Caco-2 (cell line): Measurements from ENCODE around the gene ATG9B. TPM values are rescaled to one million over a fixed set of nuclear protein-coding genes. Genes with fewer than 3 reads are reported as not detected.

Experiments used
- BruUV-seq: library from RNA; stranded (reverse); fragments of 400-500 nt; replicated peaks from 2 replicates; lab custom pipeline; 2021; lab: Mats Ljungman, UMichigan
- CTCF ChIA-PET: fragments of 300-600 bp; sonication (Branson Sonifier 250); formaldehyde crosslinking; loops from one replicate; lab custom pipeline; 2022; ENCODE audit warnings: antibody characterized with exemption; lab: Charles Lee
- POLR2A ChIA-PET: fragments of 300-600 bp; sonication (Branson Sonifier 250); formaldehyde crosslinking; loops from one replicate; lab custom pipeline; 2022; ENCODE audit warnings: antibody characterized with exemption; lab: Charles Lee
- DNase-seq, 2 experiments: peaks; one replicate each; pipeline versions ENCODE4 v3.0.0 to v3.0.0-alpha.2; 2020 to 2022
- H3K27me3 ChIP-seq: replicated peaks from 2 replicates; pipeline ENCODE4 v1.6.0; 2011; ENCODE audit warnings: low read length; ENCODE audit not compliant: control insufficient read depth, insufficient read depth
- H3K36me3 ChIP-seq: 2 replicates; pipeline ENCODE4 v1.5.1; 2011; ENCODE audit warnings: low read length; ENCODE audit not compliant: control insufficient read depth, insufficient read depth
- H3K4me1 ChIP-seq: fragments of 250-450 bp; sonication (Bioruptor Pico); 2 replicates; pipeline ENCODE4 v1.5.1; 2020; ENCODE audit warnings: mild to moderate bottlenecking
- H3K4me3 ChIP-seq: 2 replicates; pipeline ENCODE4 v1.5.1; 2011; ENCODE audit warnings: low read depth, mild to moderate bottlenecking, control low read depth, low read length
- H3K9me3 ChIP-seq: fragments of 250-450 bp; sonication (Bioruptor Pico); 2 replicates; pipeline ENCODE4 v1.5.1; 2020; ENCODE audit warnings: mild to moderate bottlenecking, moderate library complexity
- H3K27ac Mint-ChIP-seq: one replicate; pipeline ENCODE4 v1.8.0; 2022; ENCODE audit warnings: mixed read lengths; ENCODE audit not compliant: unreplicated experiment
- H3K27me3 Mint-ChIP-seq: one replicate; pipeline ENCODE4 v1.8.0; 2022; ENCODE audit warnings: mixed read lengths; ENCODE audit not compliant: insufficient read depth, unreplicated experiment
- H3K36me3 Mint-ChIP-seq: one replicate; pipeline ENCODE4 v1.8.0; 2022; ENCODE audit warnings: mild to moderate bottlenecking, mixed read lengths; ENCODE audit not compliant: insufficient read depth, unreplicated experiment
- H3K4me1 Mint-ChIP-seq: one replicate; pipeline ENCODE4 v1.8.0; 2022; ENCODE audit warnings: low read depth, mixed read lengths; ENCODE audit not compliant: unreplicated experiment
- H3K4me3 Mint-ChIP-seq: one replicate; pipeline ENCODE4 v1.8.0; 2022; ENCODE audit warnings: mild to moderate bottlenecking, moderate library complexity, mixed read lengths; ENCODE audit not compliant: unreplicated experiment
- H3K9me3 Mint-ChIP-seq: one replicate; pipeline ENCODE4 v1.8.0; 2022; ENCODE audit warnings: mixed read lengths; ENCODE audit not compliant: unreplicated experiment
- CTCF ChIP-seq, 2 experiments: fragments of 200-600 bp in 1 of 2; IDR thresholded peaks; 1 replicate in 1 of 2; 2 replicates in 1 of 2; pipeline versions ENCODE4 v1.5.1 to v1.8.0; 2011 to 2022; ENCODE audit warnings: antibody characterized with exemption in 1 of 2, control low read depth in 1 of 2, inconsistent platforms in 1 of 2, low read depth in 1 of 2, low read length in 1 of 2, mild to moderate bottlenecking in 1 of 2, moderate library complexity in 1 of 2; ENCODE audit not compliant: insufficient read depth in 1 of 2, severe bottlenecking in 1 of 2, unreplicated experiment in 1 of 2
- intact Hi-C: fragments of 100-400 bp; cut with micrococcal nuclease; formaldehyde crosslinking; loops from one replicate; pipeline ENCODE4 v1.10.0; 2022; ENCODE audit not compliant: unreplicated experiment
- total RNA-seq: library from RNA; stranded (reverse); gene quantifications from 2 replicates; pipeline ENCODE4 v1.2.3, GENCODE V29; 2022

The ATG9B gene
- total RNA-seq, 1 experiment from 2014 or later = 4.3 TPM

DNA sequence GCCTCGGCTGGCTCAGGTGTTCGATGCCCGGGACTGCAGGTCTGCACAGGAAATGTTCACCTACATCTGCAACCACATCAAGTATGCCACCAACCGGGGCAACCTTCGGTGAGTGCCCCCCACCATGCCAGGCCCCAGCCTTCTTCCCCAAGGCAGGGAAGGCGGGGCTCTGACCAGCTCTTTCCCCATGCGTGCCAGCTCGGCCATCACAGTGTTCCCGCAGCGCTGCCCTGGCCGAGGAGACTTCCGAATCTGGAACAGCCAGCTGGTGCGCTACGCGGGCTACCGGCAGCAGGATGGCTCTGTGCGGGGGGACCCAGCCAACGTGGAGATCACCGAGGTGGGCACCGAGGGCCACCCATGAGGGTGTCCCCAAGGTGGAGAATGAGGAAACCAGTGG is 26.0 kb downstream of the ATG9B start:
- intact Hi-C loops = no loop called here
- no peaks in the 10 kb centered on the region for H3K27me3 ChIP-seq
- ChIA-PET CTCF (no interaction called here), POLR2A (no interaction called here)
- no TSS peak for BruUV-seq
- H3K36me3 ChIP-seq = no peaks in the 10 kb centered on the region
- H3K4me3 Mint-ChIP-seq = no peak overlapping the region
- no peak for DNase-seq
- H3K4me3 ChIP-seq = no peak overlapping the region
- H3K9me3 ChIP-seq = no peaks in the 10 kb centered on the region
- no peaks in the 10 kb centered on the region for H3K36me3 Mint-ChIP-seq
- H3K27ac Mint-ChIP-seq = no peak overlapping the region
- H3K27me3 Mint-ChIP-seq = no peaks in the 10 kb centered on the region
- H3K4me1 Mint-ChIP-seq = no peaks in the 10 kb centered on the region
- TF ChIP-seq CTCF (IDR thresholded peaks at IDR 0.05; ENCODE audit: insufficient read depth in 1 of 2, low read depth in 1 of 2, low read length in 1 of 2, severe bottlenecking in 1 of 2, unreplicated experiment in 1 of 2) = no peak
- no peaks in the 10 kb centered on the region for H3K9me3 Mint-ChIP-seq
- no peaks in the 10 kb centered on the region for H3K4me1 ChIP-seq

GRCh38 chr7:150997817-150998216 is 26.5 kb downstream of the ATG9B start:
- DNase-seq = no peak
- Mint-ChIP-seq H3K36me3 (no peaks in the 10 kb centered on the region), H3K9me3 (no peaks in the 10 kb centered on the region), H3K4me3 (no peak overlapping the region), H3K27me3 (no peaks in the 10 kb centered on the region), H3K4me1 (no peaks in the 10 kb centered on the region), H3K27ac (no peak overlapping the region)
- intact Hi-C loops = no loop called here
- Histone ChIP-seq H3K4me3 (no peak overlapping the region), H3K36me3 (no peaks in the 10 kb centered on the region), H3K27me3 (no peaks in the 10 kb centered on the region), H3K4me1 (no peaks in the 10 kb centered on the region), H3K9me3 (no peaks in the 10 kb centered on the region)
- no peak for TF ChIP-seq CTCF (IDR thresholded peaks at IDR 0.05; ENCODE audit: insufficient read depth in 1 of 2, low read depth in 1 of 2, low read length in 1 of 2, severe bottlenecking in 1 of 2, unreplicated experiment in 1 of 2)
- ChIA-PET POLR2A (no interaction called here), CTCF (no interaction called here)
- no TSS peak for BruUV-seq

GRCh38 chr7:150997075-150997511 is 27.2 kb downstream of the ATG9B start:
- Histone ChIP-seq H3K27me3 (no peaks in the 10 kb centered on the region), H3K4me3 (no peak overlapping the region), H3K9me3 (no peaks in the 10 kb centered on the region), H3K4me1 (no peaks in the 10 kb centered on the region), H3K36me3 (no peaks in the 10 kb centered on the region)
- H3K36me3 Mint-ChIP-seq = no peaks in the 10 kb centered on the region
- H3K4me1 Mint-ChIP-seq = no peaks in the 10 kb centered on the region
- H3K27ac Mint-ChIP-seq = no peak overlapping the region
- POLR2A ChIA-PET = no interaction called here
- H3K9me3 Mint-ChIP-seq = no peaks in the 10 kb centered on the region
- H3K27me3 Mint-ChIP-seq = no peaks in the 10 kb centered on the region
- TF ChIP-seq CTCF (IDR thresholded peaks at IDR 0.05; ENCODE audit: insufficient read depth in 1 of 2, low read depth in 1 of 2, low read length in 1 of 2, severe bottlenecking in 1 of 2, unreplicated experiment in 1 of 2) = no peak
- CTCF ChIA-PET = no interaction called here
- DNase-seq = no peak
- no TSS peak for BruUV-seq
- no peak overlapping the region for H3K4me3 Mint-ChIP-seq
- intact Hi-C loops = no loop called here
